Tibial nerve (tissue), 4 donors: ENCODE results near the gene SRGAP2B. TPM values are rescaled to one million over a fixed set of nuclear protein-coding genes. Genes with fewer than 3 reads are reported as not detected.
"Not testable (repeated sequence)": the region's sequence is repeated elsewhere in the genome, so short reads cannot be mapped to it uniquely, and the experiment has no call there.

Experiments used
- DNase-seq, 2 donors: peaks; one replicate each; pipeline ENCODE4 v3.0.0-alpha.2; 2019; ENCODE audit warnings: low spot score in 2 of 2
- H3K27ac ChIP-seq, 4 donors: fragments of 200-600 bp; sonication (generic) in 3 of 4; one replicate each; pipeline ENCODE4 v1.5.1; 2017 to 2019; ENCODE audit warnings: mild to moderate bottlenecking in 1 of 4
- H3K27me3 ChIP-seq, 2 donors: fragments of 200-600 bp; sonication (generic) in 1 of 2; one replicate each; pipeline versions ENCODE4 v1.5.1 to v1.6.0; 2017 to 2019
- H3K36me3 ChIP-seq, 3 donors: fragments of 200-600 bp; sonication (generic); one replicate each; pipeline ENCODE4 v1.5.1; 2018 to 2019
- H3K4me1 ChIP-seq, 4 donors: fragments of 200-600 bp; sonication (generic) in 3 of 4; one replicate each; pipeline ENCODE4 v1.5.1; 2017 to 2019
- H3K4me3 ChIP-seq, 4 donors: fragments of 200-600 bp; sonication (generic) in 3 of 4; one replicate each; pipeline ENCODE4 v1.5.1; 2017 to 2019; ENCODE audit warnings: mild to moderate bottlenecking in 1 of 4, moderate library complexity in 1 of 4
- H3K9me3 ChIP-seq, 4 donors: fragments of 200-600 bp; sonication (generic) in 3 of 4; one replicate each; pipeline ENCODE4 v1.5.1; 2017 to 2019
- WGBS, 2 donors: methylation state at CpG; one replicate each; pipeline ENCODE4 v1.1.5; 2018; 5-methylcytosine and 5-hydroxymethylcytosine counted together
- small RNA-seq: library from RNA; depleted of rRNA; stranded (forward); fragments of <200 nt; gene quantifications from one replicate; pipeline ENCODE3, GENCODE V24; 2016
- total RNA-seq, 4 donors: library from RNA; depleted of rRNA; stranded (reverse); fragments of >200 nt; gene quantifications; one replicate each; pipeline ENCODE4 v1.1.0, GENCODE V29; 2016

SRGAP2B gene
- total RNA-seq, 4 donors from 2014 or later, result 41.0 to 57.7 (median 53.0) TPM

DNA sequence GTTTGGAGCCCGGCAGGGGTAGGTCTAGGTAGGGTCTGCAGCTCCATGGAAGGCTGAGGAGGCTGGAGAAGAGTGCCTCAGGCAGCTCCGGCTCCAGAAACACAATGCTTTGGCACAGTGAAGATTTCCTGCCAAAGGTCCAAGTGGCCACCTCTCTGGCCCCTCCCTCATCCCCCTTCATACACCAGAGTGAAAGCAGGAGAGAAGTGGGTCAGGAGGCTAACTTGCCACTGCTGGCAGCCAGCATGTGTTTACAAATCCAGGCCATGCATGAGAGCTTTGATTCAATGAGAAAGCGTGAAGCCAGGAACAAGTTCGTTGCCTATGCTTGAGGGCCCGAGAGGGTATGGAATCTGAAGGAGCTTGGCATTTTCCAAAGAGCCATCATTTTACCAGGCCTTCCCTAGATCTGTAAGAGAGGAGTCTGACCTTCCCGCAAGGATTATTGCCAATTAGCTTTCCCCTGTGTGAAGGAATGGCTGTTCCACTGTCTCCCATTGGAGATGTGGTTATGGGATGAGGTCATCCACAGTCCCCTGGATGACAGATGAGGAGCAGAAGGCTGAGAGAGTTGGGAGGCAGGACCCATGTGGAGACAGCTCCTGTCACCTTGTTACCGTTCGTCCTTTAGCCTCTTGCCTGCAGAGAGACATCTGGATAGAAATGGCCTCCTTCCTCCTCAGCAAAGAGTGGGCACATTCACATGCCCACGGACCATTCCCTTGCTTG is 201.3 kb downstream of the SRGAP2B start:
- not testable (repeated sequence) for DNase-seq, H3K36me3 ChIP-seq, H3K27me3 ChIP-seq, H3K4me1 ChIP-seq, H3K4me3 ChIP-seq, H3K27ac ChIP-seq, H3K9me3 ChIP-seq
- WGBS, 2 donors, result 50 to 58% methylated on average over 2 to 3 of the region's 9 CpGs

DNA sequence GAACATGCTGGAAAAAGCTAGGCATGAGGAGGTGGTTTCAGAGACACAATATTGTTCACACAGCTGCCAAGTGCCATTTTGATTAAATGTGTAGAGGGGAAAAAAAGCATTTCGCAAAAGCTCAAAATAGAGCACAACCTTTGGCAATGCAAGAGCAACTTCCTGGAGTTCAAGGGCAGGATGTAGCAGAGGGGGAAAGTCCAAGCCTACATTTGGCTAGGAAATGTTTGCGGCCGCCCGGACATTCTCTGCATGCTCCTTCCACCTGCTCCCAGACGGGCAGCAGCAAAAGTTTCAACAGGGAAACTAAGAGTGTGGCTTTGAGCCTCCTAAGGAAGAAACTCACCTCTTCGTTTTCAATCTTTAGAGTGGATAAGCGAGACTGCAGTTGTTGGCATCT is 202.1 kb downstream of the SRGAP2B start:
- H3K27ac ChIP-seq, H3K4me3 ChIP-seq, DNase-seq, H3K27me3 ChIP-seq, H3K36me3 ChIP-seq, H3K9me3 ChIP-seq, H3K4me1 ChIP-seq: not testable (repeated sequence)
- no CpG with 5 or more reads among the region's 7 CpGs for WGBS, 2 donors

DNA sequence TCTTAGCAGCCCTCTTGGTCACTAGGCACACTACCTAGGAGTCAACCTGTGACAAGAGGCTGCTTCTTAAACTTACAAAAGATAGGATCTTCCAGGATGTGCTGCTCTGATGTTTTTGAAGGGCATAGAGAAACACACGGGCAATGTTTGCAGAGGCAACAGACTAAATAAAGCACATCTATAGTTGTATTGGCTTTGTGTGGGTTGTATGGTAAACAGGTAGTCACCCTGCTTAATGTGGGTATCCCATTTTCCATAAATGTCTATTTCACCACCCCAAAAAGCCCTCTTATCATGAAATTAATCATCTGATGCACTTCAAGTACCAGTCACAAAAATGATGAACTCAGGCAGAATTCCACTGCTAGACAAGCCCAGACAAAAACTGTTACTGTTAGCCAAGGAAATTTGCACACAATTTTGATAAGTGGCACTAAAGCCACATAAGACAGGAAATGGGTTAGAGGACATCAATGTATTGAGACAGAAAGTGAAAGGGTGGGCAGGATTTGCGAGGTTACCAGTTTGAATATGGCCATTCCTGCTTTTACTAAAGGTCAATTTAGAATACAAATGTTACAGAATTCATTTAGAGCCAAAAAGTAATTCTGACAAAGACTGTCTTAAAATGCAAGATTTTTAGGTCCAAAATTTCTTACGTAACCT is 205.5 kb downstream of the SRGAP2B start:
- no CpG with 5 or more reads among the region's 3 CpGs for WGBS, 2 donors
- not testable (repeated sequence) for H3K4me1 ChIP-seq, DNase-seq

GRCh38 chr1:144883022-144883421 is 212.1 kb downstream of the SRGAP2B start:
- not testable (repeated sequence) for H3K27me3 ChIP-seq, H3K36me3 ChIP-seq, H3K9me3 ChIP-seq, H3K4me1 ChIP-seq
- peak overlapping the region in 3 of 4 donors; percentile 39 to 60 (median 49) for H3K4me3 ChIP-seq
- H3K27ac ChIP-seq, result peak overlapping the region in 3 of 4 donors; percentile 25 to 60 (median 34)
- WGBS, 2 donors, result 0 to 1% methylated on average over 30 to 47 of the region's 47 CpGs
- peak in 1 of 2 donors; percentile 7 for DNase-seq

More for the DNA sequence above, 205.5 kb downstream of the SRGAP2B start:
- H3K36me3 ChIP-seq, H3K4me3 ChIP-seq, H3K27ac ChIP-seq, H3K9me3 ChIP-seq, H3K27me3 ChIP-seq: not testable (repeated sequence)

DNA sequence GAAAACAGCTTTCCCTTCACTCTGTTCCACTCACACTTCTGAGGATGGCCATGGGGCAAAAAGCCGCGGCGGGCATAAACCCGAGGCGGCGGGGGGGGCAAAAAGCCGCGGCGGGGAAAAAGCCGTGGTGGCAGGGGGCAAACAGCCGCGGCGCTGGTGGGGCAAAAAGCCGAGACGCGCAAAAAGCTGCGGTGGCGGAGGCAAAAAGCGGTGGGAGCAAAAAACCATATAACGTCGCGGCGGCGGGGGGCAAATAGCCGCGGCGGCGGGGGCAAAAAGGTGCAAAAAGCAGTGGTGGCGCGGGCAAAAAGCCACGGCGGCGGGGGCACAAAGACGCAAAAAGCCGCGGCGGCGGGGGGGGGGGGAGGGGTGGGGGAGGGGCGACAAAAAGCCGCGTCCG is 212.8 kb downstream of the SRGAP2B start:
- DNase-seq, H3K27ac ChIP-seq, H3K4me1 ChIP-seq, H3K9me3 ChIP-seq, H3K27me3 ChIP-seq, H3K36me3 ChIP-seq, H3K4me3 ChIP-seq: not testable (repeated sequence)
- whole genome bisulfite sequencing, 2 donors, result 3% methylated on average over 7 of the region's 42 CpGs; no CpG with 5 or more reads in 1 of the 2 donors

DNA sequence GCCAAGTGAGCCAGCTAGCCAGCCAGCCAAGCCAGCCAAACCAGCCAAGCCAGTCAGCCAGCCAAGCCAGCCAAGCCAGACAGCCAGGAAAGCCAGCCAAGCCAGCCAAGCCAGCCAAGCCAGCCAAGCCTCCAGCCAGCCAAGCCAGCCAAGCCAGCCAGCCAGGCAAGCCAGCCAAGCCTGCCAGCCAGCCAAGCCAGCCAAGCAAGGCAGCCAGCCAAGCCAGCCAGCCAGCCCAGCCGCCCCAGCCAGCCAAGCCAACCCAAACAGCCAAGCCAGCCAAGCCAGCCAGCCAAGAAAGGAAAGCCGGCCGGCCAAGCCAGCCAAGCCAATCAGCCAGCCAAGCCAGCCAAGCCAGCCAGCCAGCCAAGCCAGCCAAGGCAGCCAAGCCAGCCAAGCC is 236.5 kb downstream of the SRGAP2B start:
- WGBS, 2 donors, result 75% methylated on average over 3 of the region's 3 CpGs; no CpG with 5 or more reads in 1 of the 2 donors
- H3K4me3 ChIP-seq, result not testable (repeated sequence)

More for the DNA sequence above, 236.5 kb downstream of the SRGAP2B start:
- DNase-seq, H3K4me1 ChIP-seq, H3K27ac ChIP-seq, H3K9me3 ChIP-seq, H3K36me3 ChIP-seq, H3K27me3 ChIP-seq: not testable (repeated sequence)

Small RNA genes lying within 50 kb of the gene (small RNA-seq; reads per million reads assigned to genes)
- not detected for gene AC242498.1

Other genes with a start within 250 kb of the SRGAP2B start
- gene FAM72D, start 646 bp upstream of the SRGAP2B start, total RNA-seq, result under 1 TPM in 1 of 4 donors, not detected in 3; 0.21 TPM
- not detected for gene PPIAL4D, start 146.8 kb upstream of the SRGAP2B start, total RNA-seq